HG02678 (cell line): ENCODE results near the gene TRMT1.
"Not testable (repeated sequence)": the region's sequence is repeated elsewhere in the genome, so short reads cannot be mapped to it uniquely, and the experiment has no call there.

Source experiments
- ATAC-seq: cut with Tn5 transposase; IDR thresholded peaks from one replicate; pipeline ENCODE4 v1.9.1; 2021; ENCODE audit warnings: mild to moderate bottlenecking, moderate library complexity; ENCODE audit not compliant: unreplicated experiment

The TRMT1 gene

DNA sequence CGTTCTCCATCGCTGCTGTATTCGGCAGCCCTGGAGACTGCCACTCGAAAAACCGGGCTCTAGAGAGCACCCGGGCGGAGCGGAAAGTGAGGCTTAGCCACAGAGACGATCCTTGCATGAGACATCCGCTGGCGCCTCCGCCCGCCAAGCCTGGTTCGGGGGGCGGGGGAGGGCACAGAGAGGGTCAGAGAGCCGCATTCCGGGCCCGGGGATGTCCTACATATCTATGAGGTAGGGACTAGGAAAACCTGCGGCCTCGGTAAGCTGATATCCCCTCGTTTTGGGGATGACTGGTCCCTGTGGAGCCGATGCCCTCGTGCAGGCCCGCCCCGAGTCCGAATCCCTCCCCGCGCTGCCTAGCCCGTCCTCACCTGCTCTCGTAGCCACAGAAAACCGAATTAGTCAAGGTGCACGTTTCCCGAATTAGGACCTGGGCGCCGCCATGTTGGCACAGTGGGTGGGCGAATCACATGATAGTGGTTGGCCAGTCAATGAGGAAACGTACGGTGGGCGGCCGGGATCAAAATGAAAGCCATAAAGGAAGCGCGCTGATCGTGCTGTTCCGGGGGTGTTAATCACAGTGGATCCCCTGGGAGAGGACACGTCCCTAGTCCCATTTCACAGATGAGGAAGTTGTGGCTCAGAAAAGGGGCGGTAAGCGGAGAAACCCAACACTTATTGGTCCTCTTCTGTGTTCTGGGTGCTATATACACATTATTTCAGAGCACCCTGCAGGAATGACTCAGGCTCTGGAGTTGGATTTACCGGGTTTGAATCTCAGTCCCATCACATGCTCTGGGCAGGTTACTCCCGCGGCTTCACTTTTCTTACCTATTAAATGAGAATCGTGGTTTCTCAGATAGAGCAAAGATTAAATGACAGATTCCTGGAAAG is at the start of gene TRMT1:
Gene TRMT1, minus strand, starts transcription at position 459 of the 894 bp plus-strand sequence. Its CDS starts 341 bp downstream, at position 118.
- ATAC-seq = peak; percentile 42

DNA sequence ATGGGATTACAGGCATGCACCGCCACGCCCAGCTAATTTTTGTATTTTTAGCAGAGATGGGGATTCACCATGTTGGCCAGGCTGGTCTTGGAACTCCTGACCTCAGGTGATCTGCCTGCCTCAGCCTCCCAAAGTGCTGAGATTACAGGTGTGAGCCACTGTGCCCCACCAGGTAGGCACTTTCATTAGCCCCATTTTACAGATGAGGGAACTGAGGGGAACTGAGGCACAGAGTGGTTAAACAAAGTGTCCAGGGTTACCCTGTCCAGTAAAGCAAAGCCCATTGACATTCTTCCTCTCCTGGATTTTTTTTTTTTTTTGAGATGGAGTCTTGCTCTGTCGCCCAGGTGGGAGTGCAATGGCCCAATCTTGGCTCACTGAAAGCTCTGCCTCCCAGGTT is 49.6 kb upstream of the TRMT1 start:
- not testable (repeated sequence) for ATAC-seq

DNA sequence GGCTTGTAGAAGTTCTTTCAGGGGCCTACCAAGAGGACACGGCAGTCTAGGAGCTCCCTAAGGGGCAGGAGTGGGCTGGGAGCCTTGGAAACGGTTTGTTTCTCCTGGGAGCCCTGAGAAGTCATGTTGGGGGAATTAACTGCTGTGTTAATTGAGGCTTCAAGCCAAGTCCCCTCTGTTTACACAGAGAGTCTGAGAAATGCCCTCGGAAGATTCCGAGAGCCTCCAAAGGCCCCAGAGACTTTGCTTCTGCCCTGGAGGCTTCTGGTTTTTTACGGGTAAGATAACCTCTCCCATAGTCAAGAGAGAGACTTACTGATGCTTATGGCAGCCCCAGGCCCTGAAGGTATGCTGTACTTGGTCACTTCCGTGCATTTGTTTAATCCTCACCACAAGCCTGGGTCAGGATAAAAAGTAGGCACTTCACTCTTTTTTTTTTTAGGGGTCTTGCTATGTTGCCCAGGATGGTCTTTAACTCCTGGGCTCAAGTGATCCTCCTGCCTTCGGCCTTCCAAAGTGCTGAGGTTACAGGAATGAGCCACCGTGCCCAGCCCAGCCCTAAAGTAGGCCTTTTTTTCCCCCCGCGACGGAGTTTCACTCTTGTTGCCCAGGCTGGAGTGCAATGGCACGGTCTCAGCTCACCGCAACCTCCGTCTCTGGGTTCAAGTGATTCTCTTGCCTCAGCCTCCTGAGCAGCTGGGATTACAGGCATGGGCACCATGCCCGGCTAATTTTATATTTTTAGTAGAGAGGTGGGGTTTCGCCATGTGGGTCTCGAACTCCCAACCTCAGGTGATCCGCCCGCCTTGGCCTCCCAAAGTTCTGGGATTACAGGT is 48.8 kb upstream of the TRMT1 start:
- ATAC-seq = no peak

DNA sequence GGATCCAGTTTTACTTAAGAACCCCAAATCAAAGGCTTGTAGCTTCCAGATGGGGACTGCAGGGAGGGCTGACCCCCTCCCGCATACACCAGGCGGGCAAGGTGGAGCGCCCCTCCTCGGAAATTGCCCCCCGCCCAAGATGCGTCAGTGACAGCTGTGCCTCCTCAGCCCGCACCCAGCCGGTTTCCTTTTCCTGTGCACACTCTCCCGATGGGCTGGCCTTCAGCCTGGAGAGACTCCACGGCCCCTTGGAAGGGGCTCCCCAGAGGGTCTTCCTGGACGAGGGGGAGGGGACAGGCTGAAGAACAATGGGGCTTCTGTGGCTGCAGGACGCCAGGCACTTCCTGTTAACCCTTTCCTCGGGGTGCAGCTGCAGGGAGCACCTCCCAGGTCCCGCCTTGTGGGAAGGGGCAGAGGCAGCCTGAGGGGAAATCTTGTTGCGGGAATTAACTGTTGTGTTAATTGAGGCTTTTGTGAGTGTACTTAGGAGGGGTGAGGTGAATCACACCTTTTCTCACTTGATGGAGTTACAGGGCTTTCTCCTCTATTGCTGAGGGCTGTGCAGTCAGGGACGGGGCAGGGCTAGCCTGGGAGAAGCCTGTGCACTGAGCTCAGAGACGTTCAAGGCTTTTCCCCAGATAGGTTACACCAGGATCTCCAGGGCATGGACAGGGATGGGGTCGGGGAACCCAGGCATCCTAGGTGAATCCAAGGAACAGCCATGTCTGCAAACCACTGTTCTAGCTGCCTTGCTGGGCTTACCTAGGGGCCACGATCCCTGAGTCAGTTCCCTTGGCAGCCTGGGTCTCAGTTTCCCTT is 48.0 kb upstream of the TRMT1 start:
- ATAC-seq = no peak

DNA sequence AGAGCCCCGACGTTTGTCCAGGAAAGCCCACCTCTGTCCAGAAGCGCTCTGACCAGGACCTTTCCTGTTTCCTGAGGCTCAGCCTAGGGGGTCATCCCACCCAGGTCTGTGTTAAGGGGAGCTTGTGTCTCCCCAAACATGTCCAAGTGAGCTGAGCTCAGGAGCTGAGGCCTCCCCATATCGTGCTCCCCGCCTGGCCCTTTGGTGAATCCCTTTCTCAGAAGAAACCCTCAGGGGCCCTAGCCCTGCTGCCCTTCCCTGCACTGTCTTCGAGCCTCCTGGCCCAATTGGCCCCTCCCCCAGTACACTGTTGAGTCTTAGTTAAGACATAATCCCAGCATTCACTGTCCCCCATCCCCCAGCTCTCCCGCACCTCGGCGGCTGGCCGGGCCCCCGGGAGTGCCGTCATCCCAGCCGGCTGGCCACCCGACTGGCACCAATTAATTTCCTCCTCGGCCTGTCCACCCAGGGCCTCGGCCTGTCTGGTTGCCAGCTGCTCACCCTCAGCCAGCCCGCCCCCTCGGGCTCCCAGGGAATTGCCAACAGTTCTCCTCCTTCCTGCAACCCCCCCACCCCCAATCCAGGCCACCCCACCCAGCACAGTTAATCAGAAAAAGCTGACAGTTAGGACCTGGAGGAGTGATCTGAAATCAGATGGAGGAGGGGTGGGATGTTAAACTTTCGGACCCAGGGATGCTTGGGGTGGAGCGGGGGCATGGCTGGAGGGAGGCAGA is 47.2 kb upstream of the TRMT1 start:
- ATAC-seq = no peak

DNA sequence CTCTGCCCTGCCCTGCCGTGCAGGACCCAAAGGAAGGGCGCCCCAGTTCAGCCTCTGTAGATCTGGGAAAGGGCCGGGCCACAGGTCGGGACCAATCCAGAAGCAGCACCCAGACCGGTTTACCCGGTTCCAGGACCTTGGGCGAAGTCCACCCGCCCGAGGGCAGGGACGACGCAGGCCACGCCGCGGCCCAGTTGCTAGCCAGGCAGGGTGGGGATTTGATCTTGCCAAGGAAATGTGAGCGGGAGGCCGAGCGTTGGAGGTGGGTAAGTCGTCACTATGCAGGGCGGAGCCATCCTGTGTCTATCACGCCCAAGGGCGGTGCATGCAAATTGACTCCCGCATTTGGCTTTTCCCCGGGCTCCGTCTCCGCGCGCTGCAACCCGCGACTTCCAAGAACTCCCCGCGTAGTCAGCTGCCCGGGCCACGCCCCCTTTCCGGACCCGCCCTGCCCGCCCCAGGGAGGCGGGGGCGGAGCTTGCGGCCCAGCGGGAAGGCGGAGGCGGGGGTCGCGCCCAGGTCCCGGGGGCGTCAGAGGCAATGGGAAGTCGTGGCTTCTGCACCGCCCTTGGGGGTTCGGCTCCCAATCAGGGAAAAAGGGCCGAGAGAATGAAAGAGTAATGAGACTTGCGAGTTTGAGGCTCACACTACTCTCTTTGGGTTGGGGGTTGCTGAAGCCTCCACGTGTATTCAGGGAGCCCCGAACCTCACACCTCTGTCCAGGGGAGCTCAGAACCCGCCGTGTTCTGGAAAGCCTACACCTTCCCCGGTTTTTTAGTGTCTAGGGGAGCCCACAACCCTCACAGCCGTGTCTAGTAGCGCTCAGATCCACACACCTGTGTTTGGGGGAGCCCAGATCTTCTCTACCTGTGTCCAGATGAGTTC is 46.4 kb upstream of the TRMT1 start:
- peak; percentile 47 for ATAC-seq

DNA sequence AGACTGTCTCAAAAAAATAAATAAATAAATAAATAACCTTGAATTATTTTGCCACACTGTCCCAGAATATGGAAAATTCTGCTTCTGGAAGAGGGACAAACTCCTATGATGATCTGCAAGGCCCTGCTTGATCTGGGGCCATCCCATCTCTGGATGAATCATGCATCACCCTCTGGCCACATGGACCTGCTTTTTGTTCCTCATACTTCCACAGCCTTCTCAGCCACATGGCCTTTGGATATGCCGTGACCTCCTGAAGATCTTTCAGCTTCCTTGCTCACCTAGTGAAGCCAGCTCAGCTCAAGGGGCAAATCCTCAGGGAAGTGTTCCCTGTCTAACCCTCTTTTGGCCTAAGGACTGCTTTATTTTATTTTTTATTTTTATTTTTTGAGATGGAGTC is 44.0 kb upstream of the TRMT1 start:
- ATAC-seq = no peak

DNA sequence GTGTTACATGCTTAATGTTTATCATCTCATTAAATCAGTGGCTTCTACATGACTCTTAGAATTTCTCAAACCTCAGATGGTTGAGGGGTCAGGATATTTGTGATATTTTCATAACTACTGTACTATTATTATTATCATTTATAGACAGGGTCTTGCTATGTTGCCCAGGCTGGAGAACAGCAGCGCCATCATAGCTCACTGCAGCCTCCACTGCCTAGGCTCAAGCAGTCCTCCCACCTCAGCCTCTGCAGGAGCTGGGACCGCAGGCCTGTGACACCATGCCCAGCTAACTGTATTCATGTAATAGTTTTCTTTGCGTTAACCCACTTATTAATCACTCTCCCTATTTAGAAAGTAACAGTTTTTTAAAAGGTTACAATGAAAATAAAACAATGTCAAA is 43.2 kb upstream of the TRMT1 start:
- no peak for ATAC-seq

DNA sequence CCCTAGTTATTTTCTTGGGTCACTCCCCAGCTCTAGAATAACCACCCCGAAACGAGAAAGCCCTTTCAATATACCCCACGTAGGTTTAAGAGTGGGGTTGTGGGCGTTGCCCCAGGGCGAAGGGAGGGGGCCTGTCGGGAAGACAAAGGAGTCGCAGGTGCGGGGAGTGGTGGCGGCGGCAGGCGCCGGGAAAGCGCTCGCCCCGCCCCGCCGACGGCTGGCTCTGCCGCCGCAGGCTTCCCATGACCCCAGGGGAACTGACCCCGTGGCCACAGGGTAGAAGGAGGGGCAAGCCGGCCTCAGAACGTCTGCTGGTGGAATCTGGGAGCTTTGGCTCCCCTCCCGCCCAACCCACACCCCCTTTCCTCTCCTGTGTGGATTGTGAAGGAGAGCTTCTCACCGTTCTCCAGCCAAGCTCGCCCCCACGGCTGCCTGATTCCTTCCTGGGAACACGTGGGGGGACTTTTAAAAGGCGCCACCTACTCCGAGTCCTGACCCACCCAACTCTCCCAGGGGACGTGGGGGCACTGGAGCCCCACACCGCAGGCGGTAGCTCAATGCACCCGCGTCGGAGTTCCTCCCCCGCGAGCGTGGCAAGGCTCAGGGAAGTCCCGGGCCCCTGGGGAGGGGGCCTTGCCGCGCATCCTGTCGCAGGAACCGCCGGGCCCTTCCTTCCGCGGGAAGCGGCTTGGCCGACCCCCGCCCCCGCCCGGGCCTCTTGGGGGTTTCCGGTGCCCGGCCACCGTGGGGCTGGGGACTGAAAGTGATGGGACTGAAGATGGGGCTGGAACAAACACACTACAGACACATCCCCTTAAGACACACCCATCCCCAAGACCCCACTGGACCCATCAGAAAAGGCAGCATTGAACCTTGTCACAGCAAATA is 39.2 kb upstream of the TRMT1 start:
- ATAC-seq = peak; percentile 22

DNA sequence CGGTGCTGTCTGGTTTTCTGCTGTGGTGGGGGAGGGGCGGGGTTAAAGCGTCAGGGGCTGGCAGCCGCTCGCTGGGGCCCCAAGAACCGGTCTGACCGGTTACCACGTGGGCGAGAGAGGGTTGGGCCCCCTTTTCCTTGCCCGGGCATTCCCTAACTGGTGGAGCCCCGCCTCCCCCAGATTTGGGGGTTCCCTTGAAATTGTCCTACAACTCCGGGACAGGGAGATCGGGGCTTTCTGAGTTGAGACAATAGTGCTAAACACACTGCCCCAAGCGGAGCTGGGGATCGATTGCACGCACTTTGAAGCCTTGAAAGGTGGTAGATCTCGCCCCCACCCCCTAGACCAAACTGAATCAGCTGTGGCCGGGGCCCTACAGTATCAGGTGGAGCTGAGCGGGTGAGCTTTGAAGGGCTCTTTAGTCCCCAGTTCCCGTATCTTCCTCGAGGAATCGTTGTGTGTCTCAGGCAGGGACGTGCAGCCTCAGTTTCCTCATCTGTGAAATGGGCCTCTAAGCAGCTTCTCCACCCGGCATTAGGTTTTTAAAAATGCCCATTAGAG is 38.5 kb upstream of the TRMT1 start:
- no peak for ATAC-seq

DNA sequence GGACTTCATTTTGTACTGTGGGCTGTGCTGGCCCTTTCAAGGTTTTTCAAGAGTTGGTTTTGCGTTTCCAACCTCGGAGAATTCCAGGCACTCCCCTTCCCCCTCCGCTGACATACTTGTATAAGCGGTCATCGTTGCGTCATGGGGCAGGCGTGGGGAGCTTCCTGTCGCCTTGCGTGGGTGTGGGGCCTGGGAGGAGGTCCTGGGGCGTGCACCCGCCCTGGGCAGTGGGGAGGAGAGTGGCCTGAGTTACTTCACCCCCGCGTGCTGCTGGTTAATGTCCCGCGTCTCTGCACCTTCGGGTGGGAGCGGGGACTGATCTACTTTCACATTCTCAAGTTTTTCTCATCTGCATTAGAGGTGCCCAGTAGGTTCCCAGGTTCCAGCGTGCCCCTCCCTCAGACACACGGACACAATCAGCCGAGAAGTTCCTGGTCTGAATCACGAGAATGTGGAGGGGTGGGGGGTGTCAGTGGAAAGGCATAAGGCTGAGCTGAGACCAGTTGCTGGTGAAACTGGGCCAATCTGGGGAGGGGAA is 37.8 kb upstream of the TRMT1 start:
- no peak for ATAC-seq

DNA sequence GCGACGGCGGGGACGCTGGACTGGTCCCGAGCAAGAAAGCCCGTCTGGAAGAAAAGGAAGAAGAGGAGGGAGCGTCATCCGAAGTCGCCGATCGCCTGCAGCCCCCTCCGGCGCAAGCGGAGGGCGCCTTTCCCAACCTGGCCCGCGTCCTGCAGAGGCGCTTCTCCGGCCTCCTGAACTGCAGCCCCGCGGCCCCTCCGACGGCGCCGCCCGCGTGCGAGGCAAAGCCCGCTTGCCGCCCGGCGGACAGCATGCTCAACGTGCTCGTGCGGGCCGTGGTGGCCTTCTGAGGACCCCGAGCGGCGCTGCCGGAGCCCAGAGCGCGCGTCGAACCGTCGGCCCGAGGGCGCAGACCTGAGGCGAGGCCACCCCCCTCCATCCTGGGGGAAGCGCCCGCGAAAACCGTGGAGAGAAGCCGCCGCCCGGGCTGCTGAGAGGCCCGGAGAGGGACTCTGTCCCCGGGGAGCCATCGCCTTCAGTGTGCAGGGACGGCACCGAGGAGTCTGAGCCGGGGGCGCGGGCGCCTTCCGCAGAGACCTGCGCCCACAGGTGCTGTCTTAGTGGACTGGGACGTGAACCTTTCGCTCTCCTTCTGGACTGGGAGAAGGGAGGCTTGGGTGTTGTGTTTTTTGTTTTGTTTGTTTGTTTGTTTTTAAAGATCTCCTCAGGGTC is 37.2 kb upstream of the TRMT1 start:
- ATAC-seq = no peak

DNA sequence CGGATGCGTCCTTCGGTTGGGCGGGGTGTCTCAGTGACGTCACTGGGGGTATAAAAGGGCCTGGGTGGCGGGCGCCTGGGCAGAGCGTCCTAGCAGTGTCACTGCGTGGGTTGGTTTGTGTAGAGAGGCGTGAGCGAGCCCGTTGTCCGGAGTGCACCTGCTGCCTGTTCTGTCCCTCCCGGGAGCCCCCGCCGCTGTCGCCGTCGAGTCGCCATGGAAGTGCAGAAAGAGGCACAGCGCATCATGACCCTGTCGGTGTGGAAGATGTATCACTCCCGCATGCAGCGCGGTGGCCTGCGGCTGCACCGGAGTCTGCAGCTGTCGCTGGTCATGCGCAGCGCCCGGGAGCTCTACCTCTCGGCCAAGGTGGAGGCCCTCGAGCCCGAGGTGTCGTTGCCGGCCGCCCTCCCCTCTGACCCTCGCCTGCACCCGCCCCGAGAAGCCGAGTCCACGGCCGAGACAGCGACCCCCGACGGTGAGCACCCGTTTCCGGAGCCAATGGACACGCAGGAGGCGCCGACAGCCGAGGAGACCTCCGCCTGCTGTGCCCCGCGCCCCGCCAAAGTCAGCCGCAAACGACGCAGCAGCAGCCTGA is 36.5 kb upstream of the TRMT1 start:
- peak; percentile 31 for ATAC-seq

DNA sequence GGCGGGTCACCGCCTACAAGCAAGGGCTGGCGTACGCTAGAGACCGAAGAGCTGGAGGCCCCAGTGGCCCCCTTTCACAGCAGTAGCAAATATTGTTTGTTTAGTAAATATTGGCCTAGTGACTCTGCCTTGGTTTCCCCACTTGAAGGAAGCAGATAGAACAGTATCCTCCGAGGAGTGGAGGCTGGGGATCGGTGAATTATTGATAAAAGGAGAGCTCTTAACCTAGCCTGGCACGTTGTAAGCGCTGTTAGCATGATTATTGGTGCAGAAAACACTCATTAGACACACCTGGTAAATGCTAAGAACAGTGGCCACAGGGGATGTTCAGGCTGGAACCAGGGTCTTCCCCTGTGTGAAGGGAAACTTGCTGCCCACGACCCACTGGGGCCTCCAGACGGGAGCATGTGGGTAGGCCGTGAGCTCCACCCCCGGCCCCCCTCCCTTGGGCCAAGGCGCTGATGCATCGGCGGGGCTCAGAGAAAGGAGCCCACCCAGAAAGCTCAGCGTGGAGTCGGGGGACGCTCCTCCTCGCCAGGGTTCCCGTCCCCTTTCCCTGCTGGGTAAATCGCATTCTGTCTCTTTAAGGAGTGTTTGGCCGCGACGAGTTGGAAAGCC is 35.9 kb upstream of the TRMT1 start:
- ATAC-seq = peak; percentile 4

DNA sequence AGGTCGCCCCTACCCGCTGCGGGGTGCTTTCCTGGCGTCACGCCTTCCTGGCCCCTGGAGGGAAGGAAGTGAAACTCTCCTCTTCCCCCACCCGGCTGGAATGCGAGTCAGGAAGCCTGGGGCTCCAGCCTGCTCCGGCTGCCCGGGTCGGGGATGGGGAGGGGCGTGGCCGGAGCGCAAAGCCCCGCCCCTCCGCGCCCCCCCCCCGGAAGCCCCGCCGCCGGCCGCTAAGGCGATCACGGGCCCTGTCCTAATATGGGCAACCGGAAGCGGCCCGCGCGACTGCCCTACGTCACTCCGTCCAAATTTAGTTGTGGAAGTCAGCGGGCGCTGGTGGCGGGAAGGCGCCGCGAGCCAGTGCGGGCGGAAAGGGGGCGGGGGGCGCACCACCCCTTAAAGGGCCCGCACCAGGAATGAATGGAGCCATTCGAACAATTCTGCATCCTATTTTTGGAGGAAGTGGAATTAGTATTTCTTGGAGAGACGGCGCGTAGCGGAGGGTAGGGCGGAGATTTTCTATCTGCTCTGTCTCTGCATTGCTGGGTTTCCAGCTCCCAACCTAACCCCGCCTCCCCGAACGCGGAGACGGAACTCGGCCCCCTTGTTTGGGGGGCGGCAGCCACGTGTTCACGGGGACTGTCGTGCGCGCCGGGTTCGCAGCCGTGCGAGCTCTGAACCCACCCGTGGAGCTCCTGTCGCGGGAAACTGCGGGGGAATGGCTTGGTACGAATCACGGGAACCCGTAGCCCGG is 35.2 kb upstream of the TRMT1 start:
- peak; percentile 42 for ATAC-seq
